ENCODE data around the gene GSE1. TPM values are rescaled to one million over a fixed set of nuclear protein-coding genes. Genes with fewer than 3 reads are reported as not detected.

GSE1 gene
- total and polyA plus RNA-seq, 9 of the 15 experiments (the other 6 are each of a cell fraction or from before 2014, with no cell fraction given): 12.2 to 244 (median 57.9) TPM

GRCh38 chr16:85567935-85568334 lies 45.2 kb upstream of the GSE1 start (continued):
- no peak for TF ChIP-seq CTCFL (IDR thresholded peaks at IDR 0.05; ENCODE audit: borderline replicate concordance, insufficient read depth, low read depth, low read length, poor library complexity, severe bottlenecking)
- TF ChIP-seq RAD21 (CRISPR knock-in tag; conservative IDR thresholded peaks at IDR 0.05 in 1 of 2, IDR thresholded peaks at IDR 0.05 in 1 of 2): no peak
- 0 out of 2 replicates have a peak, but pooled peaks have one; percentile 20 for TF ChIP-seq CREB3 (tag; conservative IDR thresholded peaks at IDR 0.05; ENCODE audit: low read depth)
- no peak for TF ChIP-seq SETDB1 (IDR thresholded peaks at IDR 0.05; ENCODE audit: low read length)
- no peak for TF ChIP-seq ZNF263 (CRISPR knock-in tag; IDR thresholded peaks at IDR 0.05; ENCODE audit: borderline replicate concordance)
- no peak for TF ChIP-seq CTCF (IDR thresholded peaks at IDR 0.05 in 2 of 3, conservative IDR thresholded peaks at IDR 0.05 in 1 of 3; ENCODE audit: insufficient read depth in 2 of 3, low read depth in 1 of 3, low read length in 3 of 3)
- no peak for TF ChIP-seq NFIC (IDR thresholded peaks at IDR 0.05)
- TF ChIP-seq CLOCK (CRISPR knock-in tag; IDR thresholded peaks at IDR 0.05; ENCODE audit: borderline replicate concordance): no peak
- no peak for TF ChIP-seq ZNF347 (CRISPR knock-in tag; IDR thresholded peaks at IDR 0.05; ENCODE audit: low read depth)
- no peak for TF ChIP-seq MITF (IDR thresholded peaks at IDR 0.05)
- TF ChIP-seq DPF2 (IDR thresholded peaks at IDR 0.05): no peak
- TF ChIP-seq SAFB (IDR thresholded peaks at IDR 0.05; ENCODE audit: borderline replicate concordance, low read depth, low read length): no peak
- TF ChIP-seq CBX3 (IDR thresholded peaks at IDR 0.05; ENCODE audit: borderline replicate concordance in 1 of 2, low read length in 2 of 2): 0 out of 3 replicates have a peak, but pooled peaks of 1 of the 2 experiments have one; percentile 18
